B cell (primary cell): Measurements from ENCODE around the gene NAA80. TPM values are rescaled to one million over a fixed set of nuclear protein-coding genes. Genes with fewer than 3 reads are reported as not detected.

Experiments used
- ATAC-seq: fragments of 200-7000 bp; cut with Tn5 transposase; one replicate; pipeline ENCODE4 v1.10.0; 2021; ENCODE audit warnings: low read depth, mild to moderate bottlenecking, moderate number of reproducible peaks, moderate library complexity
- CTCF ChIA-PET: fragments of 350-600 bp; sonication (Branson Sonifier 250); formaldehyde crosslinking; loops from one replicate; lab custom pipeline; 2021; ENCODE audit warnings: antibody characterized with exemption, inconsistent platforms; lab: Charles Lee
- POLR2A ChIA-PET: fragments of 350-600 bp; sonication (Branson Sonifier 250); formaldehyde crosslinking; loops from one replicate; lab custom pipeline; 2021; ENCODE audit warnings: antibody characterized with exemption; lab: Charles Lee
- DNase-seq: peaks from one replicate; pipeline ENCODE4 v3.0.0; 2013
- H2AFZ ChIP-seq: 2 replicates; pipeline ENCODE4 v1.6.1; 2012; ENCODE audit warnings: mild to moderate bottlenecking, low read depth, low read length; ENCODE audit not compliant: insufficient read depth, poor library complexity, severe bottlenecking
- H3K27ac ChIP-seq, 2 donors: 1 replicate in 1 of 2; 2 replicates in 1 of 2; pipeline ENCODE4 v1.5.1; 2012 to 2013; ENCODE audit warnings: low read length in 2 of 2, mild to moderate bottlenecking in 2 of 2, moderate library complexity in 1 of 2
- H3K27me3 ChIP-seq, 4 experiments: fragments of 200-600 bp in 1 of 4; sonication (generic) in 1 of 4; replicated peaks in 1 of 4; 1 replicate in 2 of 4; 2 replicates in 2 of 4; pipeline versions ENCODE4 v1.6.1 to v1.7.0; 2013 to 2016; ENCODE audit warnings: low read length in 3 of 4, mild to moderate bottlenecking in 2 of 4, mixed read lengths in 1 of 4, moderate library complexity in 1 of 4; ENCODE audit not compliant: insufficient read depth in 4 of 4, control insufficient read depth in 3 of 4; ENCODE audit errors: control extremely low read depth in 1 of 4
- H3K36me3 ChIP-seq, 2 experiments: replicated peaks in 1 of 2; 1 replicate in 1 of 2; 2 replicates in 1 of 2; pipeline versions ENCODE4 v1.6.1 to v1.7.1; 2013; ENCODE audit warnings: low read length in 1 of 2; ENCODE audit not compliant: insufficient read depth in 2 of 2, control insufficient read depth in 1 of 2; ENCODE audit errors: control extremely low read depth in 1 of 2, extremely low read depth in 1 of 2
- H3K4me1 ChIP-seq, 2 donors: fragments of 200-600 bp in 1 of 2; sonication (generic) in 1 of 2; 1 replicate in 1 of 2; 2 replicates in 1 of 2; pipeline versions ENCODE4 v1.5.1 to v1.6.1; 2013 to 2017; ENCODE audit warnings: low read length in 2 of 2; ENCODE audit not compliant: control insufficient read depth in 2 of 2, insufficient read depth in 2 of 2
- H3K4me2 ChIP-seq: replicated peaks from 2 replicates; pipeline ENCODE3; 2012; ENCODE audit warnings: mild to moderate bottlenecking, low read depth, low read length; ENCODE audit not compliant: poor library complexity, severe bottlenecking
- H3K4me3 ChIP-seq, 5 experiments: fragments of 200-600 bp in 1 of 5; sonication (generic) in 1 of 5; 1 replicate in 3 of 5; 2 replicates in 2 of 5; pipeline versions ENCODE4 v1.5.1 to v1.7.0; 2011 to 2016; ENCODE audit warnings: low read length in 4 of 5, mild to moderate bottlenecking in 4 of 5, low read depth in 2 of 5, control low read depth in 1 of 5, moderate library complexity in 1 of 5; ENCODE audit not compliant: insufficient read depth in 1 of 5; ENCODE audit errors: control extremely low read depth in 1 of 5, extremely low read depth in 1 of 5
- H3K79me2 ChIP-seq: fragments of 200-600 bp; sonication (generic); one replicate; pipeline ENCODE4 v1.6.0; 2016; ENCODE audit warnings: low read length; ENCODE audit not compliant: control insufficient read depth, insufficient read depth
- H3K9ac ChIP-seq: fragments of 200-600 bp; sonication (generic); 2 replicates; pipeline ENCODE4 v1.6.1; 2017; ENCODE audit warnings: mild to moderate bottlenecking, low read length, moderate library complexity
- H3K9me3 ChIP-seq, 3 donors: one replicate each; pipeline versions ENCODE4 v1.6.1 to v1.7.1; 2013; ENCODE audit warnings: low read length in 2 of 3; ENCODE audit not compliant: control insufficient read depth in 2 of 3, insufficient read depth in 1 of 3; ENCODE audit errors: control extremely low read depth in 1 of 3
- H4K20me1 ChIP-seq: 2 replicates; pipeline ENCODE4 v1.6.0; 2012; ENCODE audit warnings: mild to moderate bottlenecking, low read length; ENCODE audit not compliant: insufficient read depth, control insufficient read depth, poor library complexity, severe bottlenecking
- H3K27ac Mint-ChIP-seq: one replicate; pipeline ENCODE4 v1.8.0; 2021; ENCODE audit warnings: mixed read lengths
- H3K27me3 Mint-ChIP-seq: one replicate; pipeline ENCODE4 v1.8.0; 2021; ENCODE audit warnings: mixed read lengths
- H3K4me1 Mint-ChIP-seq: one replicate; pipeline ENCODE4 v1.8.0; 2021; ENCODE audit warnings: mixed read lengths
- H3K4me3 Mint-ChIP-seq: one replicate; pipeline ENCODE4 v1.8.0; 2021; ENCODE audit warnings: mixed read lengths
- H3K9me3 Mint-ChIP-seq: one replicate; pipeline ENCODE4 v1.8.0; 2022; ENCODE audit warnings: mixed read lengths; ENCODE audit not compliant: insufficient read depth
- EZH2 ChIP-seq: IDR thresholded peaks from 2 replicates; pipeline ENCODE4 v1.6.1; 2012; ENCODE audit warnings: borderline replicate concordance, low read depth, mild to moderate bottlenecking, moderate library complexity, low read length; ENCODE audit not compliant: insufficient read depth, poor library complexity, severe bottlenecking
- WGBS: methylation state at CpG from one replicate; pipeline ENCODE4 v1.1.5; 2013; ENCODE audit warnings: missing lambda C conversion rate; ENCODE audit not compliant: insufficient coverage; 5-methylcytosine and 5-hydroxymethylcytosine counted together
- intact Hi-C: fragments of 100-400 bp; cut with micrococcal nuclease; formaldehyde crosslinking; loops from one replicate; pipeline ENCODE4 v1.10.0; 2022
- polyA plus RNA-seq: library from polyadenylated mRNA; depleted of rRNA; stranded (reverse); fragments of >200 nt; gene quantifications from 2 replicates; pipeline ENCODE4 v1.2.3, GENCODE V29; 2012
- total RNA-seq, 2 donors: library from RNA; stranded (reverse); fragments of 120-200 nt in 1 of 2; gene quantifications; 1 replicate in 1 of 2; 2 replicates in 1 of 2; pipeline versions ENCODE4 v1.2.3 to v1.2.4, GENCODE V29; 2013 to 2022
- TF ChIP-seq, protein P1 (sequence below): fragments of 200-600 bp; IDR thresholded peaks from one replicate; pipeline ENCODE4 v1.8.0; 2022; ENCODE audit warnings: antibody characterized with exemption, mild to moderate bottlenecking

NAA80 gene
- total and polyA plus RNA-seq, 2 donors (not counting 1 experiment from before 2014, with no cell fraction given) = 37.8 to 49.0 TPM

DNA sequence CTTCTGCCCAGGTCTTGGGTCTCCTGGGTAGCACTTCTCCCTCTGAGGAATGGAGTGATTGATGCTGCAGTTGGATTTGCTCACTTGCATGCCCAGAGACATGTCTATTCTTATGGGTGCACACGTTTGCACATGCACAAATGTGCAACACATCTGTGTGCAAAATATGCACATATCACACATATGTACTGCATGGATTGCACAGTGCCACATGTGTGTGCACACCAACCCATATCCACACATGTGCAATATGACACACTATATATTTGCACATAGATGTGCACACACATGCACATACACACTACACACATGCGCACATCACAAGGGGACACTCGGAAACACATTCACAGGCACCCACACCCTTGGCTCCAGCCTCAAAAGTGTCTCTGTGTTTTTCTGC is 30.9 kb downstream of the NAA80 start:
- H2AFZ ChIP-seq = no peak overlapping the region
- POLR2A ChIA-PET = no interaction called here
- TF ChIP-seq, protein P1, sequence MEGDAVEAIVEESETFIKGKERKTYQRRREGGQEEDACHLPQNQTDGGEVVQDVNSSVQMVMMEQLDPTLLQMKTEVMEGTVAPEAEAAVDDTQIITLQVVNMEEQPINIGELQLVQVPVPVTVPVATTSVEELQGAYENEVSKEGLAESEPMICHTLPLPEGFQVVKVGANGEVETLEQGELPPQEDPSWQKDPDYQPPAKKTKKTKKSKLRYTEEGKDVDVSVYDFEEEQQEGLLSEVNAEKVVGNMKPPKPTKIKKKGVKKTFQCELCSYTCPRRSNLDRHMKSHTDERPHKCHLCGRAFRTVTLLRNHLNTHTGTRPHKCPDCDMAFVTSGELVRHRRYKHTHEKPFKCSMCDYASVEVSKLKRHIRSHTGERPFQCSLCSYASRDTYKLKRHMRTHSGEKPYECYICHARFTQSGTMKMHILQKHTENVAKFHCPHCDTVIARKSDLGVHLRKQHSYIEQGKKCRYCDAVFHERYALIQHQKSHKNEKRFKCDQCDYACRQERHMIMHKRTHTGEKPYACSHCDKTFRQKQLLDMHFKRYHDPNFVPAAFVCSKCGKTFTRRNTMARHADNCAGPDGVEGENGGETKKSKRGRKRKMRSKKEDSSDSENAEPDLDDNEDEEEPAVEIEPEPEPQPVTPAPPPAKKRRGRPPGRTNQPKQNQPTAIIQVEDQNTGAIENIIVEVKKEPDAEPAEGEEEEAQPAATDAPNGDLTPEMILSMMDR = no peak
- no peak for TF ChIP-seq EZH2
- H3K9me3 ChIP-seq = no peaks in the 10 kb centered on the region
- Mint-ChIP-seq H3K4me3 (no peak overlapping the region), H3K4me1 (peaks cover 6% of the 10 kb centered on the region), H3K27me3 (peaks cover 22% of the 10 kb centered on the region), H3K27ac (no peak overlapping the region), H3K9me3 (no peaks in the 10 kb centered on the region)
- no peaks in the 10 kb centered on the region for H3K79me2 ChIP-seq
- H3K9ac ChIP-seq = no peak overlapping the region
- no peak overlapping the region for H3K4me2 ChIP-seq
- H3K27me3 ChIP-seq = peaks cover 0 to 37% (median 6%) of the 10 kb centered on the region in 4 experiments
- H4K20me1 ChIP-seq = no peaks in the 10 kb centered on the region
- CTCF ChIA-PET = interaction anchor here (0.7 to 2.4 kb wide), 4 partner anchors 9 to 76 kb away, joined by 3 to 12 read pairs (median 4); no protein-coding TSS in a partner anchor
- H3K27ac ChIP-seq = no peak overlapping the region
- peaks cover 4 to 7% of the 10 kb centered on the region in 2 donors for H3K4me1 ChIP-seq
- H3K36me3 ChIP-seq = no peaks in the 10 kb centered on the region
- intact Hi-C loops = no loop called here
- ATAC-seq (no peak), DNase-seq (no peak)
- no peak overlapping the region for H3K4me3 ChIP-seq
- 70% methylated on average over 3 of the region's 3 CpGs for WGBS

DNA sequence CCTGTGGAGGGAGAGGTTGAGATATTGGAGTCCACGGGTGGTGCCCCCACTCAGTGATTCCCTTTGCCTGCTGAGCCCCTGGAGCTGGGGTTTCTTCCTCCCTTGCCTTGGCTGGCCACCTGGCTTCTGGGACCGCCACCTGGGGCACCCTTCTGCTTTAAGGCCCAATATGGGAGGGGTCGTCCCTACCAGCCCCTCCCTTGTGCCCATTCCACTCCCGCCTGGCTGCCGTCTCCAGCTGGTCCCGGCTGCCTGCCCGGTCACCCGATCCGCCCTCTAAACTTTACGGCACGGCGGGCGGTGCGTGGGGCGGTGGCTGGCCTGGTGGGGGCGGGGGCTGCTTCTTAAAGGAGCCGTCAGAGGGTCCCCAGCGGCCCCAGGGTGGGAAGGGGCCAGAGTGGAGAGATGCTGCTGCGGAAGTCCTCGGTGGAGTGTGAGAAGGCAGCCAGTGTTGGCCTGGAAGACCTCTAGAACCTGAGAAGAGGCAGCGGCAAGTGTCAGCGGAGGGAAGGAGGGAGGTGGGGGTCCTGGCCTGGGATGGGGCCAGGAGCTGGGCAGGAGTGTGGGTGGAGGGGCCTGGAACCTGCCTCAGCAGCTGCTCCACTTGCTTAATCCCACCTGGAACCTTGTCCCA is 31.8 kb downstream of the NAA80 start:
- 15% methylated on average over 20 of the region's 22 CpGs for WGBS
- Histone ChIP-seq H3K4me1 (no peaks in the 10 kb centered on the region), H3K9me3 (no peaks in the 10 kb centered on the region), H3K27ac (no peak overlapping the region), H3K4me2 (no peak overlapping the region), H3K9ac (no peak overlapping the region), H3K27me3 (peaks cover 0 to 34% (median 6%) of the 10 kb centered on the region in 4 experiments), H2AFZ (no peak overlapping the region), H3K36me3 (no peaks in the 10 kb centered on the region), H4K20me1 (no peaks in the 10 kb centered on the region), H3K79me2 (no peaks in the 10 kb centered on the region), H3K4me3 (no peak overlapping the region)
- Mint-ChIP-seq H3K4me3 (no peak overlapping the region), H3K27ac (no peak overlapping the region), H3K27me3 (peaks cover 17% of the 10 kb centered on the region), H3K4me1 (no peaks in the 10 kb centered on the region), H3K9me3 (no peaks in the 10 kb centered on the region)
- no peak for TF ChIP-seq EZH2
- TF ChIP-seq, protein P1 = no peak
- CTCF ChIA-PET = interaction anchor here (1.1 to 2.4 kb wide), 5 partner anchors 8 to 75 kb away, joined by 3 to 12 read pairs (median 4); no protein-coding TSS in a partner anchor
- intact Hi-C loops = no loop called here
- POLR2A ChIA-PET = no interaction called here
- DNase-seq (no peak), ATAC-seq (no peak)
